ENCODE results near the gene NEU3. TPM values are rescaled to one million over a fixed set of nuclear protein-coding genes. Genes with fewer than 3 reads are reported as not detected.

The NEU3 gene
- total and polyA plus RNA-seq, 2 of the 13 experiments (the other 11 are each of a cell fraction or from before 2014, with no cell fraction given) = 6.3 to 15.3 TPM

DNA sequence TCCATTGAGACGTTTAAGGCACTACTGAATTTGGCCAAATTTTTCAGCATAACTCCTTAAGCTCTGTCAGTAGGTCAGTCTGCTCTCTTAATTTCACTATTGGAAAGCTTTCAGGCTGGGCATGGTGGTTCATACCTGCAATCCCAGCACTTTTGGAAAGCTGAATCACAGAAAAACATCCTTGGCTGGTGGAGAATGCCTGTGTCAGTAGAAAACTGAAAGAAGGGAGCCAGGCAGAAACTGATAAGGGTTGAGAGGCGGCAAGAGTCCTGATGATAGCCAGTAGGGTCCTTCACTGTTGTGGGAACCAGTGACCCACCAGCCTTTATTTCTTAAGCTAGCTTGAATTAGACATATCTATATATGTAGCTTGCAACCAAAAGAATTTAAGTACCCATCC, 22.6 kb downstream of the NEU3 start:
- H3K4me1 ChIP-seq (ENCODE audit: insufficient read depth, low read length) = peaks cover 17% of the 10 kb centered on the region
- no peak overlapping the region for H3K4me2 ChIP-seq (ENCODE audit: low read depth, low read length)
- no peak overlapping the region for H3K27ac ChIP-seq (ENCODE audit: extremely low read length, insufficient read depth, low read length)
- BruUV-seq (replicated peaks) = no TSS peak
- H3K36me3 ChIP-seq (replicated peaks in 1 of 2; ENCODE audit: control insufficient read depth in 1 of 2, insufficient read depth in 2 of 2, low read length in 2 of 2) = peaks cover 8 to 27% of the 10 kb centered on the region in 2 experiments
- POLR2A ChIA-PET = no interaction called here
- H2AFZ ChIP-seq (ENCODE audit: low read length) = no peak overlapping the region
- FAIRE-seq (no peak), DNase-seq (ENCODE audit: low spot score) (no peak), ATAC-seq (no peak)
- no peak overlapping the region for H3K4me3 ChIP-seq (replicated peaks in 1 of 3; ENCODE audit: insufficient read depth in 1 of 3, low read depth in 2 of 3, low read length in 3 of 3)
- TF ChIP-seq SNAPC2 (CRISPR knock-in tag; IDR thresholded peaks at IDR 0.05) (no peak), ZNF138 (CRISPR knock-in tag; IDR thresholded peaks at IDR 0.05; ENCODE audit: low read depth) (no peak), TBX3 (IDR thresholded peaks at IDR 0.05; ENCODE audit: borderline replicate concordance) (no peak), ZBTB7A (CRISPR knock-in tag; IDR thresholded peaks at IDR 0.05) (no peak), NCOR1 (IDR thresholded peaks at IDR 0.05; ENCODE audit: borderline replicate concordance, low read length) (no peak), ZNF292 (CRISPR knock-in tag; IDR thresholded peaks at IDR 0.05; ENCODE audit: borderline replicate concordance, low read depth) (no peak), ZNF225 (CRISPR knock-in tag; IDR thresholded peaks at IDR 0.05) (no peak), ELF3 (CRISPR knock-in tag; IDR thresholded peaks at IDR 0.05) (no peak), SYNCRIP (IDR thresholded peaks at IDR 0.05; ENCODE audit: insufficient read depth, low read depth, low read length) (no peak), KLF15 (CRISPR knock-in tag; IDR thresholded peaks at IDR 0.05; ENCODE audit: borderline replicate concordance) (no peak), HNRNPUL1 (IDR thresholded peaks at IDR 0.05; ENCODE audit: low read depth, low read length) (no peak), ZNF382 (CRISPR knock-in tag; IDR thresholded peaks at IDR 0.05; ENCODE audit: borderline replicate concordance) (no peak), ZNF598 (CRISPR knock-in tag; IDR thresholded peaks at IDR 0.05; ENCODE audit: borderline replicate concordance) (no peak), AGO1 (IDR thresholded peaks at IDR 0.05; ENCODE audit: low read depth, low read length, poor library complexity, severe bottlenecking) (no peak), CC2D1A (CRISPR knock-in tag; IDR thresholded peaks at IDR 0.05) (no peak), SRSF4 (IDR thresholded peaks at IDR 0.05; ENCODE audit: low read depth, low read length, poor library complexity, severe bottlenecking) (no peak)
- TF ChIP-seq, protein P1, sequence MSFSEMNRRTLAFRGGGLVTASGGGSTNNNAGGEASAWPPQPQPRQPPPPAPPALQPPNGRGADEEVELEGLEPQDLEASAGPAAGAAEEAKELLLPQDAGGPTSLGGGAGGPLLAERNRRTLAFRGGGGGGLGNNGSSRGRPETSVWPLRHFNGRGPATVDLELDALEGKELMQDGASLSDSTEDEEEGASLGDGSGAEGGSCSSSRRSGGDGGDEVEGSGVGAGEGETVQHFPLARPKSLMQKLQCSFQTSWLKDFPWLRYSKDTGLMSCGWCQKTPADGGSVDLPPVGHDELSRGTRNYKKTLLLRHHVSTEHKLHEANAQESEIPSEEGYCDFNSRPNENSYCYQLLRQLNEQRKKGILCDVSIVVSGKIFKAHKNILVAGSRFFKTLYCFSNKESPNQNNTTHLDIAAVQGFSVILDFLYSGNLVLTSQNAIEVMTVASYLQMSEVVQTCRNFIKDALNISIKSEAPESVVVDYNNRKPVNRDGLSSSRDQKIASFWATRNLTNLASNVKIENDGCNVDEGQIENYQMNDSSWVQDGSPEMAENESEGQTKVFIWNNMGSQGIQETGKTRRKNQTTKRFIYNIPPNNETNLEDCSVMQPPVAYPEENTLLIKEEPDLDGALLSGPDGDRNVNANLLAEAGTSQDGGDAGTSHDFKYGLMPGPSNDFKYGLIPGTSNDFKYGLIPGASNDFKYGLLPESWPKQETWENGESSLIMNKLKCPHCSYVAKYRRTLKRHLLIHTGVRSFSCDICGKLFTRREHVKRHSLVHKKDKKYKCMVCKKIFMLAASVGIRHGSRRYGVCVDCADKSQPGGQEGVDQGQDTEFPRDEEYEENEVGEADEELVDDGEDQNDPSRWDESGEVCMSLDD (CRISPR knock-in tag; IDR thresholded peaks at IDR 0.05; ENCODE audit: borderline replicate concordance) = no peak
- TF ChIP-seq, protein P2, sequence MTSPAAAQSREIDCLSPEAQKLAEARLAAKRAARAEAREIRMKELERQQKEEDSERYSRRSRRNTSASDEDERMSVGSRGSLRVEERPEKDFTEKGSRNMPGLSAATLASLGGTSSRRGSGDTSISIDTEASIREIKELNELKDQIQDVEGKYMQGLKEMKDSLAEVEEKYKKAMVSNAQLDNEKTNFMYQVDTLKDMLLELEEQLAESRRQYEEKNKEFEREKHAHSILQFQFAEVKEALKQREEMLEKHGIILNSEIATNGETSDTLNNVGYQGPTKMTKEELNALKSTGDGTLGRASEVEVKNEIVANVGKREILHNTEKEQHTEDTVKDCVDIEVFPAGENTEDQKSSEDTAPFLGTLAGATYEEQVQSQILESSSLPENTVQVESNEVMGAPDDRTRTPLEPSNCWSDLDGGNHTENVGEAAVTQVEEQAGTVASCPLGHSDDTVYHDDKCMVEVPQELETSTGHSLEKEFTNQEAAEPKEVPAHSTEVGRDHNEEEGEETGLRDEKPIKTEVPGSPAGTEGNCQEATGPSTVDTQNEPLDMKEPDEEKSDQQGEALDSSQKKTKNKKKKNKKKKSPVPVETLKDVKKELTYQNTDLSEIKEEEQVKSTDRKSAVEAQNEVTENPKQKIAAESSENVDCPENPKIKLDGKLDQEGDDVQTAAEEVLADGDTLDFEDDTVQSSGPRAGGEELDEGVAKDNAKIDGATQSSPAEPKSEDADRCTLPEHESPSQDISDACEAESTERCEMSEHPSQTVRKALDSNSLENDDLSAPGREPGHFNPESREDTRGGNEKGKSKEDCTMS (CRISPR knock-in tag; conservative IDR thresholded peaks at IDR 0.05) = no peak
- intact Hi-C loops (cut with micrococcal nuclease; ENCODE audit: unreplicated experiment) (no loop called here), in situ Hi-C loops (cut with HindIII; ENCODE audit: extremely low pct_ligation_motif_present, low pct_unique_long_range_greater_than_20kb) (no loop called here)
- 100% methylated on average over 2 of the region's 2 CpGs for WGBS (ENCODE audit: low lambda C conversion rate)
- no peaks in the 10 kb centered on the region for H3K9me3 ChIP-seq (ENCODE audit: low read length)
- H3K27me3 ChIP-seq (ENCODE audit: control insufficient read depth in 1 of 2, insufficient read depth in 2 of 2, low read length in 2 of 2) = no peaks in the 10 kb centered on the region
- H3K79me2 ChIP-seq (ENCODE audit: insufficient read depth, low read length) = no peaks in the 10 kb centered on the region
- CTCF ChIA-PET (ENCODE audit: low intra/inter-chr PET ratio, low total read pairs) = no interaction called here
- no peaks in the 10 kb centered on the region for H4K20me1 ChIP-seq (ENCODE audit: insufficient read depth, low read length)
- no peak overlapping the region for H3K9ac ChIP-seq (ENCODE audit: insufficient read depth, low read depth, low read length)
